Stimulated activated naive CD8-positive, alpha-beta T cell treated with anti-CD3 and anti-CD28 coated beads, Interleukin-15, amount 100 ng/mL, for 72 hours (primary cell): ENCODE results near the gene ORAI1.
"Not testable (repeated sequence)": the region's sequence is repeated elsewhere in the genome, so short reads cannot be mapped to it uniquely, and the experiment has no call there.

Experiments used
- ATAC-seq: fragments of 150-1000 bp; cut with Tn5 transposase; 2 replicates; pipeline ENCODE4 v1.10.0; 2021; ENCODE audit warnings: mild to moderate bottlenecking, moderate library complexity
- DNase-seq, 2 donors: peaks; one replicate each; pipeline ENCODE4 v3.0.0; 2021 to 2022
- H3K27ac Mint-ChIP-seq, 2 donors: one replicate each; pipeline ENCODE4 v1.8.0; 2022; ENCODE audit warnings: mild to moderate bottlenecking in 2 of 2, mixed read lengths in 2 of 2, moderate library complexity in 2 of 2
- H3K27me3 Mint-ChIP-seq: one replicate; pipeline ENCODE4 v1.8.0; 2022; ENCODE audit warnings: mixed read lengths
- H3K4me1 Mint-ChIP-seq: one replicate; pipeline ENCODE4 v1.8.0; 2022; ENCODE audit warnings: mild to moderate bottlenecking, mixed read lengths
- H3K4me3 Mint-ChIP-seq, 2 donors: one replicate each; pipeline ENCODE4 v1.8.0; 2022; ENCODE audit warnings: mild to moderate bottlenecking in 2 of 2, mixed read lengths in 2 of 2, moderate library complexity in 1 of 2
- H3K9me3 Mint-ChIP-seq, 2 donors: one replicate each; pipeline ENCODE4 v1.8.0; 2022; ENCODE audit warnings: mixed read lengths in 2 of 2

Gene ORAI1

GRCh38 chr12:121626087-121626852, at the start of gene ORAI1:
TSS of gene ORAI1 (plus strand) at chr12:121626530.
- peak within 1 kb of the TSS; percentile 95 to 98 for H3K27ac Mint-ChIP-seq
- peaks cover 51% of the 10 kb centered on the region for H3K4me1 Mint-ChIP-seq
- no peaks in the 10 kb centered on the region for H3K27me3 Mint-ChIP-seq
- H3K4me3 Mint-ChIP-seq, result peak within 1 kb of the TSS; percentile 96 to 97
- ATAC-seq (peak; percentile 75), DNase-seq (peak; percentile 96 to 97)
- no peaks in the 10 kb centered on the region for H3K9me3 Mint-ChIP-seq

GRCh38 chr12:121576851-121577391, 49.4 kb upstream of the ORAI1 start:
- peaks cover 27% of the 10 kb centered on the region for H3K4me1 Mint-ChIP-seq
- ATAC-seq (no peak), DNase-seq (no peak)
- no peaks in the 10 kb centered on the region for H3K9me3 Mint-ChIP-seq
- H3K27ac Mint-ChIP-seq, result no peak overlapping the region
- peak overlapping the region; percentile 26 to 38 for H3K4me3 Mint-ChIP-seq
- no peaks in the 10 kb centered on the region for H3K27me3 Mint-ChIP-seq

- no peaks in the 10 kb centered on the region for H3K9me3 Mint-ChIP-seq
- no peak for ATAC-seq
- peak overlapping the region; percentile 26 to 38 for H3K4me3 Mint-ChIP-seq
- no peak for DNase-seq
- H3K4me1 Mint-ChIP-seq, result peaks cover 34% of the 10 kb centered on the region
- H3K27ac Mint-ChIP-seq, result peak overlapping the region in 1 of 2 donors; percentile 86
- no peaks in the 10 kb centered on the region for H3K27me3 Mint-ChIP-seq
Observed at GRCh38 chr12:121577443-121578180, 48.7 kb upstream of the ORAI1 start.

GRCh38 chr12:121578230-121579189, 47.8 kb upstream of the ORAI1 start:
- DNase-seq (peak; percentile 33 to 38), ATAC-seq (peak; percentile 46)
- Mint-ChIP-seq H3K27me3 (no peaks in the 10 kb centered on the region), H3K4me1 (peaks cover 41% of the 10 kb centered on the region), H3K9me3 (no peaks in the 10 kb centered on the region), H3K4me3 (peak overlapping the region; percentile 95), H3K27ac (peak overlapping the region; percentile 46 to 59)

- H3K27ac Mint-ChIP-seq, result peak overlapping the region; percentile 99
- no peaks in the 10 kb centered on the region for H3K9me3 Mint-ChIP-seq
- H3K4me1 Mint-ChIP-seq, result peaks cover 41% of the 10 kb centered on the region
- ATAC-seq (peak; percentile 39), DNase-seq (peak; percentile 28 to 38)
- no peaks in the 10 kb centered on the region for H3K27me3 Mint-ChIP-seq
- H3K4me3 Mint-ChIP-seq, result peak overlapping the region; percentile 95
Observed at GRCh38 chr12:121579190-121579791, 47.0 kb upstream of the ORAI1 start.

GRCh38 chr12:121579981-121580868, 46.1 kb upstream of the ORAI1 start:
- peaks cover 41% of the 10 kb centered on the region for H3K4me1 Mint-ChIP-seq

GRCh38 chr12:121580959-121581685, 45.2 kb upstream of the ORAI1 start, which contains the start of gene KDM2B:
TSS of gene KDM2B (minus strand) at chr12:121581023. CDS start at chr12:121580911, 112 bp downstream.
- H3K4me3 Mint-ChIP-seq, result peak within 1 kb of the TSS; percentile 95
- peak; percentile 5 for ATAC-seq
- H3K4me1 Mint-ChIP-seq, result peaks cover 41% of the 10 kb centered on the region
- DNase-seq, result no peak
- H3K9me3 Mint-ChIP-seq, result no peaks in the 10 kb centered on the region
- H3K27ac Mint-ChIP-seq, result peak within 1 kb of the TSS; percentile 99
- no peaks in the 10 kb centered on the region for H3K27me3 Mint-ChIP-seq

More at GRCh38 chr12:121579981-121580868, 46.1 kb upstream of the ORAI1 start:
- Mint-ChIP-seq H3K9me3 (no peaks in the 10 kb centered on the region), H3K27ac (peak overlapping the region; percentile 99), H3K27me3 (no peaks in the 10 kb centered on the region), H3K4me3 (peak overlapping the region; percentile 95)
- peak; percentile 74 for ATAC-seq
- DNase-seq, result peak; percentile 65 to 66

GRCh38 chr12:121581686-121582429, 44.5 kb upstream of the ORAI1 start:
- Mint-ChIP-seq H3K9me3 (no peaks in the 10 kb centered on the region), H3K27ac (peak overlapping the region in 1 of 2 donors; percentile 88), H3K4me1 (peaks cover 41% of the 10 kb centered on the region), H3K4me3 (peak overlapping the region; percentile 95), H3K27me3 (no peaks in the 10 kb centered on the region)
- DNase-seq, result no peak
- no peak for ATAC-seq

- Mint-ChIP-seq H3K27ac (no peak overlapping the region), H3K9me3 (no peaks in the 10 kb centered on the region), H3K27me3 (no peaks in the 10 kb centered on the region), H3K4me1 (peaks cover 39% of the 10 kb centered on the region), H3K4me3 (peak overlapping the region; percentile 2 to 35)
- no peak for DNase-seq
- no peak for ATAC-seq
Observed at GRCh38 chr12:121582583-121583333, 43.6 kb upstream of the ORAI1 start.

GRCh38 chr12:121583334-121583661, 43.0 kb upstream of the ORAI1 start:
- peaks cover 39% of the 10 kb centered on the region for H3K4me1 Mint-ChIP-seq
- H3K27me3 Mint-ChIP-seq, DNase-seq, ATAC-seq, H3K9me3 Mint-ChIP-seq, H3K4me3 Mint-ChIP-seq, H3K27ac Mint-ChIP-seq: not testable (repeated sequence)

GRCh38 chr12:121584885-121585284, 41.4 kb upstream of the ORAI1 start:
- peaks cover 40% of the 10 kb centered on the region for H3K4me1 Mint-ChIP-seq
- H3K4me3 Mint-ChIP-seq, ATAC-seq, H3K27ac Mint-ChIP-seq, H3K27me3 Mint-ChIP-seq, DNase-seq, H3K9me3 Mint-ChIP-seq: not testable (repeated sequence)

- Mint-ChIP-seq H3K4me3 (peak overlapping the region; percentile 79 to 83), H3K9me3 (no peaks in the 10 kb centered on the region), H3K27ac (peak overlapping the region; percentile 96 to 98), H3K4me1 (peaks cover 41% of the 10 kb centered on the region), H3K27me3 (no peaks in the 10 kb centered on the region)
- DNase-seq, result peak; percentile 76 to 83
- ATAC-seq, result peak; percentile 95
Observed at GRCh38 chr12:121590476-121591143, 35.7 kb upstream of the ORAI1 start.
